WTC11 (cell line): ENCODE data around the gene SH3PXD2A. TPM values are rescaled to one million over a fixed set of nuclear protein-coding genes. Genes with fewer than 3 reads are reported as not detected.

ENCODE experiments used
- ATAC-seq: fragments of 200-7000 bp; cut with Tn5 transposase; 2 replicates; pipeline ENCODE4 v1.10.0; 2021; ENCODE audit warnings: mild to moderate bottlenecking, moderate library complexity
- CTCF ChIA-PET: fragments of 300-600 bp; sonication (Branson Sonifier 250); formaldehyde crosslinking; loops from one replicate; lab custom pipeline; 2021; ENCODE audit warnings: antibody characterized with exemption; lab: Charles Lee
- POLR2A ChIA-PET: fragments of 350-600 bp; sonication (Branson Sonifier 250); formaldehyde crosslinking; loops from one replicate; lab custom pipeline; 2021; ENCODE audit warnings: antibody characterized with exemption; lab: Charles Lee
- DNase-seq: peaks from one replicate; pipeline ENCODE4 v3.0.0; 2021; ENCODE audit warnings: low spot score
- H3K27ac Mint-ChIP-seq: 2 replicates; pipeline ENCODE4 v1.8.0; 2021; ENCODE audit warnings: mixed read lengths
- H3K27me3 Mint-ChIP-seq: 2 replicates; pipeline ENCODE4 v1.8.0; 2021; ENCODE audit warnings: low read depth, mild to moderate bottlenecking, moderate library complexity, mixed read lengths
- H3K36me3 Mint-ChIP-seq: 2 replicates; pipeline ENCODE4 v1.8.0; 2021; ENCODE audit warnings: mixed read lengths
- H3K4me1 Mint-ChIP-seq: 2 replicates; pipeline ENCODE4 v1.8.0; 2022; ENCODE audit warnings: mixed read lengths
- H3K4me3 Mint-ChIP-seq: 2 replicates; pipeline ENCODE4 v1.8.0; 2021; ENCODE audit warnings: mild to moderate bottlenecking, moderate library complexity, mixed read lengths
- H3K9me3 Mint-ChIP-seq: 2 replicates; pipeline ENCODE4 v1.8.0; 2021; ENCODE audit warnings: mixed read lengths
- CREM ChIP-seq: sonication (generic); formaldehyde crosslinking; IDR thresholded peaks from 2 replicates; pipeline ENCODE4 v1.8.1; 2022; ENCODE audit warnings: mild to moderate bottlenecking, missing genetic modification reagents, moderate library complexity
- IRF2 ChIP-seq: sonication (generic); formaldehyde crosslinking; IDR thresholded peaks from 2 replicates; pipeline ENCODE4 v1.8.0; 2022; ENCODE audit warnings: low read depth, missing genetic modification reagents, borderline replicate concordance
- MLX ChIP-seq: sonication (generic); formaldehyde crosslinking; IDR thresholded peaks from 2 replicates; pipeline ENCODE4 v1.8.1; 2023; ENCODE audit warnings: mild to moderate bottlenecking, missing genetic modification reagents, moderate library complexity
- MXD4 ChIP-seq: fragments of 250-450 bp; sonication (Bioruptor Pico); IDR thresholded peaks from 2 replicates; pipeline ENCODE4 v1.8.0; 2021; ENCODE audit warnings: mild to moderate bottlenecking, moderate library complexity, borderline replicate concordance
- NFYB ChIP-seq: sonication (generic); formaldehyde crosslinking; conservative IDR thresholded peaks from 2 replicates; pipeline ENCODE4 v1.8.0; 2022; ENCODE audit warnings: low read depth, missing genetic modification reagents
- SMAD3 ChIP-seq: sonication (generic); formaldehyde crosslinking; IDR thresholded peaks from 2 replicates; pipeline ENCODE4 v1.8.0; 2022; ENCODE audit warnings: missing genetic modification reagents, mild to moderate bottlenecking, borderline replicate concordance
- SMAD4 ChIP-seq: sonication (generic); formaldehyde crosslinking; IDR thresholded peaks from 2 replicates; pipeline ENCODE4 v1.8.0; 2022; ENCODE audit warnings: mild to moderate bottlenecking, missing genetic modification reagents
- SP1 ChIP-seq: sonication (generic); formaldehyde crosslinking; conservative IDR thresholded peaks from 2 replicates; pipeline ENCODE4 v1.8.1; 2022; ENCODE audit warnings: missing genetic modification reagents
- ZNF219 ChIP-seq: sonication (generic); formaldehyde crosslinking; IDR thresholded peaks from 2 replicates; pipeline ENCODE4 v1.8.0; 2023; ENCODE audit warnings: missing genetic modification reagents, mild to moderate bottlenecking, borderline replicate concordance
- total RNA-seq: library from RNA; stranded (reverse); gene quantifications from 3 replicates; pipeline ENCODE4 v1.2.3, GENCODE V29; 2021
- TF ChIP-seq, protein P1 (sequence below): sonication (generic); formaldehyde crosslinking; IDR thresholded peaks from 2 replicates; pipeline ENCODE4 v1.8.1; 2023; ENCODE audit warnings: mild to moderate bottlenecking, missing genetic modification reagents, borderline replicate concordance
- TF ChIP-seq, protein P2 (sequence below): sonication (generic); formaldehyde crosslinking; conservative IDR thresholded peaks from 2 replicates; pipeline ENCODE4 v1.8.1; 2022; ENCODE audit warnings: mild to moderate bottlenecking, missing genetic modification reagents
- TF ChIP-seq, protein P3 (sequence below): sonication (generic); formaldehyde crosslinking; IDR thresholded peaks from 2 replicates; pipeline ENCODE4 v1.8.0; 2023; ENCODE audit warnings: mild to moderate bottlenecking, missing genetic modification reagents
- TF ChIP-seq, protein P4 (sequence below): fragments of 250-450 bp; sonication (Bioruptor Pico); IDR thresholded peaks from 2 replicates; pipeline ENCODE4 v1.9.0; 2021; ENCODE audit warnings: mild to moderate bottlenecking
- TF ChIP-seq, protein P5 (sequence below): fragments of 250-450 bp; sonication (Bioruptor Pico); IDR thresholded peaks from 2 replicates; pipeline ENCODE4 v2.1.2; 2022; ENCODE audit warnings: mild to moderate bottlenecking, moderate library complexity

SH3PXD2A gene
- total RNA-seq, 1 experiment from 2014 or later, result 15.7 TPM

GRCh38 chr10:103714232-103714891 is 141.0 kb downstream of the SH3PXD2A start:
- POLR2A ChIA-PET, result no interaction called here
- CTCF ChIA-PET, result interaction anchor here (0.8 to 5.2 kb wide), 12 partner anchors 15 to 426 kb away, joined by 3 to 64 read pairs (median 12); partner anchors contain the start of gene SH3PXD2A
- Mint-ChIP-seq H3K9me3 (no peaks in the 10 kb centered on the region), H3K4me3 (no peak overlapping the region), H3K4me1 (peaks cover 9% of the 10 kb centered on the region), H3K27me3 (no peaks in the 10 kb centered on the region), H3K36me3 (no peaks in the 10 kb centered on the region), H3K27ac (no peak overlapping the region)
- DNase-seq, result no peak
- ATAC-seq, result no peak
- TF ChIP-seq, protein P1, sequence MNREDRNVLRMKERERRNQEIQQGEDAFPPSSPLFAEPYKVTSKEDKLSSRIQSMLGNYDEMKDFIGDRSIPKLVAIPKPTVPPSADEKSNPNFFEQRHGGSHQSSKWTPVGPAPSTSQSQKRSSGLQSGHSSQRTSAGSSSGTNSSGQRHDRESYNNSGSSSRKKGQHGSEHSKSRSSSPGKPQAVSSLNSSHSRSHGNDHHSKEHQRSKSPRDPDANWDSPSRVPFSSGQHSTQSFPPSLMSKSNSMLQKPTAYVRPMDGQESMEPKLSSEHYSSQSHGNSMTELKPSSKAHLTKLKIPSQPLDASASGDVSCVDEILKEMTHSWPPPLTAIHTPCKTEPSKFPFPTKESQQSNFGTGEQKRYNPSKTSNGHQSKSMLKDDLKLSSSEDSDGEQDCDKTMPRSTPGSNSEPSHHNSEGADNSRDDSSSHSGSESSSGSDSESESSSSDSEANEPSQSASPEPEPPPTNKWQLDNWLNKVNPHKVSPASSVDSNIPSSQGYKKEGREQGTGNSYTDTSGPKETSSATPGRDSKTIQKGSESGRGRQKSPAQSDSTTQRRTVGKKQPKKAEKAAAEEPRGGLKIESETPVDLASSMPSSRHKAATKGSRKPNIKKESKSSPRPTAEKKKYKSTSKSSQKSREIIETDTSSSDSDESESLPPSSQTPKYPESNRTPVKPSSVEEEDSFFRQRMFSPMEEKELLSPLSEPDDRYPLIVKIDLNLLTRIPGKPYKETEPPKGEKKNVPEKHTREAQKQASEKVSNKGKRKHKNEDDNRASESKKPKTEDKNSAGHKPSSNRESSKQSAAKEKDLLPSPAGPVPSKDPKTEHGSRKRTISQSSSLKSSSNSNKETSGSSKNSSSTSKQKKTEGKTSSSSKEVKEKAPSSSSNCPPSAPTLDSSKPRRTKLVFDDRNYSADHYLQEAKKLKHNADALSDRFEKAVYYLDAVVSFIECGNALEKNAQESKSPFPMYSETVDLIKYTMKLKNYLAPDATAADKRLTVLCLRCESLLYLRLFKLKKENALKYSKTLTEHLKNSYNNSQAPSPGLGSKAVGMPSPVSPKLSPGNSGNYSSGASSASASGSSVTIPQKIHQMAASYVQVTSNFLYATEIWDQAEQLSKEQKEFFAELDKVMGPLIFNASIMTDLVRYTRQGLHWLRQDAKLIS (CRISPR knock-in tag), result no peak
- no peak for TF ChIP-seq ZNF219 (CRISPR knock-in tag)
- TF ChIP-seq SMAD3, result no peak
- TF ChIP-seq IRF2 (CRISPR knock-in tag), result no peak
- TF ChIP-seq MLX (CRISPR knock-in tag), result no peak
- TF ChIP-seq, protein P2, sequence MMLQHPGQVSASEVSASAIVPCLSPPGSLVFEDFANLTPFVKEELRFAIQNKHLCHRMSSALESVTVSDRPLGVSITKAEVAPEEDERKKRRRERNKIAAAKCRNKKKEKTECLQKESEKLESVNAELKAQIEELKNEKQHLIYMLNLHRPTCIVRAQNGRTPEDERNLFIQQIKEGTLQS (CRISPR knock-in tag), result no peak

- no peak overlapping the region for H3K4me3 Mint-ChIP-seq
- CTCF ChIA-PET, result interaction anchor here (0.8 to 5.2 kb wide), 21 partner anchors 9 to 427 kb away, joined by 3 to 64 read pairs (median 7); partner anchors contain the start of gene SH3PXD2A
- ATAC-seq, result no peak
- H3K27me3 Mint-ChIP-seq, result no peaks in the 10 kb centered on the region
- POLR2A ChIA-PET, result interaction anchor here (0.5 kb wide), 1 partner anchor 154 kb away, joined by 5 read pairs; no protein-coding TSS in a partner anchor
- H3K36me3 Mint-ChIP-seq, result no peaks in the 10 kb centered on the region
- H3K9me3 Mint-ChIP-seq, result no peaks in the 10 kb centered on the region
- H3K4me1 Mint-ChIP-seq, result peaks cover 9% of the 10 kb centered on the region
- H3K27ac Mint-ChIP-seq, result no peak overlapping the region
- TF ChIP-seq, protein P3, sequence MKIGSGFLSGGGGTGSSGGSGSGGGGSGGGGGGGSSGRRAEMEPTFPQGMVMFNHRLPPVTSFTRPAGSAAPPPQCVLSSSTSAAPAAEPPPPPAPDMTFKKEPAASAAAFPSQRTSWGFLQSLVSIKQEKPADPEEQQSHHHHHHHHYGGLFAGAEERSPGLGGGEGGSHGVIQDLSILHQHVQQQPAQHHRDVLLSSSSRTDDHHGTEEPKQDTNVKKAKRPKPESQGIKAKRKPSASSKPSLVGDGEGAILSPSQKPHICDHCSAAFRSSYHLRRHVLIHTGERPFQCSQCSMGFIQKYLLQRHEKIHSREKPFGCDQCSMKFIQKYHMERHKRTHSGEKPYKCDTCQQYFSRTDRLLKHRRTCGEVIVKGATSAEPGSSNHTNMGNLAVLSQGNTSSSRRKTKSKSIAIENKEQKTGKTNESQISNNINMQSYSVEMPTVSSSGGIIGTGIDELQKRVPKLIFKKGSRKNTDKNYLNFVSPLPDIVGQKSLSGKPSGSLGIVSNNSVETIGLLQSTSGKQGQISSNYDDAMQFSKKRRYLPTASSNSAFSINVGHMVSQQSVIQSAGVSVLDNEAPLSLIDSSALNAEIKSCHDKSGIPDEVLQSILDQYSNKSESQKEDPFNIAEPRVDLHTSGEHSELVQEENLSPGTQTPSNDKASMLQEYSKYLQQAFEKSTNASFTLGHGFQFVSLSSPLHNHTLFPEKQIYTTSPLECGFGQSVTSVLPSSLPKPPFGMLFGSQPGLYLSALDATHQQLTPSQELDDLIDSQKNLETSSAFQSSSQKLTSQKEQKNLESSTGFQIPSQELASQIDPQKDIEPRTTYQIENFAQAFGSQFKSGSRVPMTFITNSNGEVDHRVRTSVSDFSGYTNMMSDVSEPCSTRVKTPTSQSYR (CRISPR knock-in tag), result no peak
- TF ChIP-seq, protein P4, sequence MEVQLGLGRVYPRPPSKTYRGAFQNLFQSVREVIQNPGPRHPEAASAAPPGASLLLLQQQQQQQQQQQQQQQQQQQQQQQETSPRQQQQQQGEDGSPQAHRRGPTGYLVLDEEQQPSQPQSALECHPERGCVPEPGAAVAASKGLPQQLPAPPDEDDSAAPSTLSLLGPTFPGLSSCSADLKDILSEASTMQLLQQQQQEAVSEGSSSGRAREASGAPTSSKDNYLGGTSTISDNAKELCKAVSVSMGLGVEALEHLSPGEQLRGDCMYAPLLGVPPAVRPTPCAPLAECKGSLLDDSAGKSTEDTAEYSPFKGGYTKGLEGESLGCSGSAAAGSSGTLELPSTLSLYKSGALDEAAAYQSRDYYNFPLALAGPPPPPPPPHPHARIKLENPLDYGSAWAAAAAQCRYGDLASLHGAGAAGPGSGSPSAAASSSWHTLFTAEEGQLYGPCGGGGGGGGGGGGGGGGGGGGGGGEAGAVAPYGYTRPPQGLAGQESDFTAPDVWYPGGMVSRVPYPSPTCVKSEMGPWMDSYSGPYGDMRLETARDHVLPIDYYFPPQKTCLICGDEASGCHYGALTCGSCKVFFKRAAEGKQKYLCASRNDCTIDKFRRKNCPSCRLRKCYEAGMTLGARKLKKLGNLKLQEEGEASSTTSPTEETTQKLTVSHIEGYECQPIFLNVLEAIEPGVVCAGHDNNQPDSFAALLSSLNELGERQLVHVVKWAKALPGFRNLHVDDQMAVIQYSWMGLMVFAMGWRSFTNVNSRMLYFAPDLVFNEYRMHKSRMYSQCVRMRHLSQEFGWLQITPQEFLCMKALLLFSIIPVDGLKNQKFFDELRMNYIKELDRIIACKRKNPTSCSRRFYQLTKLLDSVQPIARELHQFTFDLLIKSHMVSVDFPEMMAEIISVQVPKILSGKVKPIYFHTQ (CRISPR knock-in tag), result no peak
- TF ChIP-seq SP1 (CRISPR knock-in tag) (no peak), MXD4 (CRISPR knock-in tag) (no peak), CREM (CRISPR knock-in tag) (no peak), NFYB (CRISPR knock-in tag) (no peak), SMAD4 (CRISPR knock-in tag) (no peak), IRF2 (CRISPR knock-in tag) (no peak)
- TF ChIP-seq, protein P5, sequence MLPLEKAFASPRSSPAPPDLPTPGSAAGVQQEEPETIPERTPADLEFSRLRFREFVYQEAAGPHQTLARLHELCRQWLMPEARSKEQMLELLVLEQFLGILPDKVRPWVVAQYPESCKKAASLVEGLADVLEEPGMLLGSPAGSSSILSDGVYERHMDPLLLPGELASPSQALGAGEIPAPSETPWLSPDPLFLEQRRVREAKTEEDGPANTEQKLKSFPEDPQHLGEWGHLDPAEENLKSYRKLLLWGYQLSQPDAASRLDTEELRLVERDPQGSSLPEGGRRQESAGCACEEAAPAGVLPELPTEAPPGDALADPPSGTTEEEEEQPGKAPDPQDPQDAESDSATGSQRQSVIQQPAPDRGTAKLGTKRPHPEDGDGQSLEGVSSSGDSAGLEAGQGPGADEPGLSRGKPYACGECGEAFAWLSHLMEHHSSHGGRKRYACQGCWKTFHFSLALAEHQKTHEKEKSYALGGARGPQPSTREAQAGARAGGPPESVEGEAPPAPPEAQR (CRISPR knock-in tag), result no peak
- DNase-seq, result no peak
Observed at GRCh38 chr10:103713676-103714075, 141.7 kb downstream of the SH3PXD2A start.
